ENCODE measurements around the gene M6PR. TPM values are rescaled to one million over a fixed set of nuclear protein-coding genes. Genes with fewer than 3 reads are reported as not detected.

M6PR gene
- total and polyA plus RNA-seq, 2 of the 13 experiments (the other 11 are each of a cell fraction or from before 2014, with no cell fraction given) = 98.2 to 127 TPM

DNA sequence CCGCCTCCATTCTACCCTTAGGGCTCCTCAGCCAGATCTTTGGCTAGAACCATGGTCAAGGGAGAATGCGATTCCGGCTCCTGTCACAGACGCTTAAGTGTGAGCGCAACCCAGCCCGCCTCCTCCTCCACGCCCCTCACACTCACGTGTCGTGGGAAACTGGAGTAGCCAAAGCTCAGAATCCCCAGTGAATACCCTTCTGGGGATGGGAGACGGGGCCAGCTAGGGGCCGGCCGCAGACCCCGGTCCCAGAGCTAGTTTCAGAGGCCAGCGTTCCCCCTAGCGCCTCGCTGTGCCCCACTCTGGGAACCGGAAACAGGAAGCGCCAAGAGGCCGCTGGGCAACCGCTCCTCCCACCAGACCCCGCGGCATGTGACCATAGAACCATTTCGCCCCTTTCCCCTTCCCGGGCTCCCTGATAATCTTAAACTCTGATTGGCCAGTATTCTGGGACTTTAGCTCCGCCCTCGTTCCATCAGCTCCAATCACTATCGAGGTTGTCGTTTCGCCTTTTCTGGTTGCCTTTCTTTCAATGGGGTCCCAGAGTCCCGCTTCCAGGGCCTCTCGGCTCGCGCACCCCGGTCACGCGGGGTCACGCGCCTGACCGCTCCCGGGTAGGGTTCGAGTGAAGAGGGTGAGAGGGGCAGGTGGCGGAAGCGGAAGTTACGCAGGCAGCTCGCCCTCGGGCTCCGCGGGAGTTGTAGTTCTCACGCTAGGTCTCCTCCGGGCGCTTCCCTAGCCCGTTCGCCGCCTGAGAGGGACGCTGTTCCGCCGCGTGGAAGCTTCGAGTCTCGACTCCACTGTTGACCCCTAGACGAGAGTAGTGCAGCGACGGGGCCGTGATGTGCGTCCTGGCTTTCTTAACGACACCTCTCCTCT is at the start of gene M6PR (continued):
- TF ChIP-seq, protein P1, sequence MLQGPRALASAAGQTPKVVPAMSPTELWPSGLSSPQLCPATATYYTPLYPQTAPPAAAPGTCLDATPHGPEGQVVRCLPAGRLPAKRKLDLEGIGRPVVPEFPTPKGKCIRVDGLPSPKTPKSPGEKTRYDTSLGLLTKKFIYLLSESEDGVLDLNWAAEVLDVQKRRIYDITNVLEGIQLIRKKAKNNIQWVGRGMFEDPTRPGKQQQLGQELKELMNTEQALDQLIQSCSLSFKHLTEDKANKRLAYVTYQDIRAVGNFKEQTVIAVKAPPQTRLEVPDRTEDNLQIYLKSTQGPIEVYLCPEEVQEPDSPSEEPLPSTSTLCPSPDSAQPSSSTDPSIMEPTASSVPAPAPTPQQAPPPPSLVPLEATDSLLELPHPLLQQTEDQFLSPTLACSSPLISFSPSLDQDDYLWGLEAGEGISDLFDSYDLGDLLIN (CRISPR knock-in tag; IDR thresholded peaks at IDR 0.05; ENCODE audit: borderline replicate concordance) = 0 out of 2 replicates have a peak, but pooled peaks have one; percentile 55
- TF ChIP-seq ZNF83 (CRISPR knock-in tag; IDR thresholded peaks at IDR 0.05; ENCODE audit: borderline replicate concordance) (no peak), RBM22 (optimal IDR thresholded peaks at IDR 0.05; ENCODE audit: low read length) (no peak), HOXA3 (CRISPR knock-in tag; IDR thresholded peaks at IDR 0.05) (peak; percentile 93), GATAD2A (CRISPR knock-in tag; IDR thresholded peaks at IDR 0.05) (peak; percentile 68), ZNF644 (CRISPR knock-in tag; IDR thresholded peaks at IDR 0.05; ENCODE audit: low read depth) (0 out of 2 replicates have a peak, but pooled peaks have one; percentile 6), TCF7 (IDR thresholded peaks at IDR 0.05; ENCODE audit: low read depth) (no peak), SP1 (IDR thresholded peaks at IDR 0.05) (no peak), SP1 (CRISPR knock-in tag; IDR thresholded peaks at IDR 0.05) (0 out of 2 replicates have a peak, but pooled peaks have one; percentile 20), HOXA5 (CRISPR knock-in tag; IDR thresholded peaks at IDR 0.05) (peak; percentile 58), KDM6A (CRISPR knock-in tag; IDR thresholded peaks at IDR 0.05; ENCODE audit: low read depth) (no peak), CAMTA2 (CRISPR knock-in tag; IDR thresholded peaks at IDR 0.05; ENCODE audit: borderline replicate concordance) (0 out of 2 replicates have a peak, but pooled peaks have one; percentile 24), TOPORS (CRISPR knock-in tag; IDR thresholded peaks at IDR 0.05) (no peak), MEIS1 (CRISPR knock-in tag; IDR thresholded peaks at IDR 0.05; ENCODE audit: borderline replicate concordance) (peak; percentile 91), NR2F6 (IDR thresholded peaks at IDR 0.05) (peak; percentile 82), NR2F6 (CRISPR knock-in tag; IDR thresholded peaks at IDR 0.05) (peak; percentile 84), ZNF777 (CRISPR knock-in tag; IDR thresholded peaks at IDR 0.05) (peak; percentile 95), ZNF20 (CRISPR knock-in tag; IDR thresholded peaks at IDR 0.05) (no peak), GATA4 (IDR thresholded peaks at IDR 0.05; ENCODE audit: borderline replicate concordance, low read depth) (0 out of 2 replicates have a peak, but pooled peaks have one; percentile 29), ZFX (CRISPR knock-in tag; IDR thresholded peaks at IDR 0.05; ENCODE audit: low read depth) (peak; percentile 66)
- TF ChIP-seq, protein P2, sequence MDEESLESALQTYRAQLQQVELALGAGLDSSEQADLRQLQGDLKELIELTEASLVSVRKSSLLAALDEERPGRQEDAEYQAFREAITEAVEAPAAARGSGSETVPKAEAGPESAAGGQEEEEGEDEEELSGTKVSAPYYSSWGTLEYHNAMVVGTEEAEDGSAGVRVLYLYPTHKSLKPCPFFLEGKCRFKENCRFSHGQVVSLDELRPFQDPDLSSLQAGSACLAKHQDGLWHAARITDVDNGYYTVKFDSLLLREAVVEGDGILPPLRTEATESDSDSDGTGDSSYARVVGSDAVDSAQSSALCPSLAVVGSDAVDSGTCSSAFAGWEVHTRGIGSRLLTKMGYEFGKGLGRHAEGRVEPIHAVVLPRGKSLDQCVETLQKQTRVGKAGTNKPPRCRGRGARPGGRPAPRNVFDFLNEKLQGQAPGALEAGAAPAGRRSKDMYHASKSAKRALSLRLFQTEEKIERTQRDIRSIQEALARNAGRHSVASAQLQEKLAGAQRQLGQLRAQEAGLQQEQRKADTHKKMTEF (CRISPR knock-in tag; IDR thresholded peaks at IDR 0.05) = peak; percentile 81
- TF ChIP-seq, protein P3, sequence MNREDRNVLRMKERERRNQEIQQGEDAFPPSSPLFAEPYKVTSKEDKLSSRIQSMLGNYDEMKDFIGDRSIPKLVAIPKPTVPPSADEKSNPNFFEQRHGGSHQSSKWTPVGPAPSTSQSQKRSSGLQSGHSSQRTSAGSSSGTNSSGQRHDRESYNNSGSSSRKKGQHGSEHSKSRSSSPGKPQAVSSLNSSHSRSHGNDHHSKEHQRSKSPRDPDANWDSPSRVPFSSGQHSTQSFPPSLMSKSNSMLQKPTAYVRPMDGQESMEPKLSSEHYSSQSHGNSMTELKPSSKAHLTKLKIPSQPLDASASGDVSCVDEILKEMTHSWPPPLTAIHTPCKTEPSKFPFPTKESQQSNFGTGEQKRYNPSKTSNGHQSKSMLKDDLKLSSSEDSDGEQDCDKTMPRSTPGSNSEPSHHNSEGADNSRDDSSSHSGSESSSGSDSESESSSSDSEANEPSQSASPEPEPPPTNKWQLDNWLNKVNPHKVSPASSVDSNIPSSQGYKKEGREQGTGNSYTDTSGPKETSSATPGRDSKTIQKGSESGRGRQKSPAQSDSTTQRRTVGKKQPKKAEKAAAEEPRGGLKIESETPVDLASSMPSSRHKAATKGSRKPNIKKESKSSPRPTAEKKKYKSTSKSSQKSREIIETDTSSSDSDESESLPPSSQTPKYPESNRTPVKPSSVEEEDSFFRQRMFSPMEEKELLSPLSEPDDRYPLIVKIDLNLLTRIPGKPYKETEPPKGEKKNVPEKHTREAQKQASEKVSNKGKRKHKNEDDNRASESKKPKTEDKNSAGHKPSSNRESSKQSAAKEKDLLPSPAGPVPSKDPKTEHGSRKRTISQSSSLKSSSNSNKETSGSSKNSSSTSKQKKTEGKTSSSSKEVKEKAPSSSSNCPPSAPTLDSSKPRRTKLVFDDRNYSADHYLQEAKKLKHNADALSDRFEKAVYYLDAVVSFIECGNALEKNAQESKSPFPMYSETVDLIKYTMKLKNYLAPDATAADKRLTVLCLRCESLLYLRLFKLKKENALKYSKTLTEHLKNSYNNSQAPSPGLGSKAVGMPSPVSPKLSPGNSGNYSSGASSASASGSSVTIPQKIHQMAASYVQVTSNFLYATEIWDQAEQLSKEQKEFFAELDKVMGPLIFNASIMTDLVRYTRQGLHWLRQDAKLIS (CRISPR knock-in tag; IDR thresholded peaks at IDR 0.05) = no peak
- TF ChIP-seq, protein P4, sequence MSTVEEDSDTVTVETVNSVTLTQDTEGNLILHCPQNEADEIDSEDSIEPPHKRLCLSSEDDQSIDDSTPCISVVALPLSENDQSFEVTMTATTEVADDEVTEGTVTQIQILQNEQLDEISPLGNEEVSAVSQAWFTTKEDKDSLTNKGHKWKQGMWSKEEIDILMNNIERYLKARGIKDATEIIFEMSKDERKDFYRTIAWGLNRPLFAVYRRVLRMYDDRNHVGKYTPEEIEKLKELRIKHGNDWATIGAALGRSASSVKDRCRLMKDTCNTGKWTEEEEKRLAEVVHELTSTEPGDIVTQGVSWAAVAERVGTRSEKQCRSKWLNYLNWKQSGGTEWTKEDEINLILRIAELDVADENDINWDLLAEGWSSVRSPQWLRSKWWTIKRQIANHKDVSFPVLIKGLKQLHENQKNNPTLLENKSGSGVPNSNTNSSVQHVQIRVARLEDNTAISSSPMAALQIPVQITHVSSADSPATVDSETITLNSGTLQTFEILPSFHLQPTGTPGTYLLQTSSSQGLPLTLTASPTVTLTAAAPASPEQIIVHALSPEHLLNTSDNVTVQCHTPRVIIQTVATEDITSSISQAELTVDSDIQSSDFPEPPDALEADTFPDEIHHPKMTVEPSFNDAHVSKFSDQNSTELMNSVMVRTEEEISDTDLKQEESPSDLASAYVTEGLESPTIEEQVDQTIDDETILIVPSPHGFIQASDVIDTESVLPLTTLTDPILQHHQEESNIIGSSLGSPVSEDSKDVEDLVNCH (CRISPR knock-in tag; IDR thresholded peaks at IDR 0.05) = no peak

Measured in HepG2 (cell line).